ENCODE results near the gene STAB2. TPM values are rescaled to one million over a fixed set of nuclear protein-coding genes. Genes with fewer than 3 reads are reported as not detected.
A peak's percentile ranks its signal among the peaks of the same experiment; 100 is the strongest.
"Not testable (repeated sequence)": the region's sequence is repeated elsewhere in the genome, so short reads cannot be mapped to it uniquely, and the experiment has no call there.

The STAB2 gene
- total RNA-seq, 3 donors from 2014 or later: 0.85 to 1.5 (median 0.98) TPM

DNA sequence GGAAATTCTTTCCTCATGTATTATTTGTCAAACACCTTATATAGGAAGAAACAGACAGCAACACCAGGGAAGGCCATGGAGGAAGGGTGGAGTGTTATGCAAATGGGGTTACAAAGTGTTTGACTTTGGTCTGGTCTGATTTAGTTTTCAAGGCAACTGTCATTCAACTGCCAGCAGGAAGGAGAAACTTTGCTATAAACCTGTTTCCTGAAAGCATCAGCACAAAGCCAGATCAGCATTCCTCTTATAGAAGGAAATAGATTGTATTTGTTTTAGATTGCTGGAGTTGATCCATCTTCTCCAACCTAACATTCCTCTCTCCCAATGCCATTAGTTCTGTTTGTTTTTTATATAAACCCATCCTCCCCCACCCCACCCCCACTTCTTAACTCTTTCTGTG, 65.7 kb downstream of the STAB2 start:
- intact Hi-C loops (cut with DNase I, micrococcal nuclease): no loop called here
- H3K9me3 ChIP-seq: no peaks in the 10 kb centered on the region
- ATAC-seq: peak; percentile 91
- TF ChIP-seq, protein P1, sequence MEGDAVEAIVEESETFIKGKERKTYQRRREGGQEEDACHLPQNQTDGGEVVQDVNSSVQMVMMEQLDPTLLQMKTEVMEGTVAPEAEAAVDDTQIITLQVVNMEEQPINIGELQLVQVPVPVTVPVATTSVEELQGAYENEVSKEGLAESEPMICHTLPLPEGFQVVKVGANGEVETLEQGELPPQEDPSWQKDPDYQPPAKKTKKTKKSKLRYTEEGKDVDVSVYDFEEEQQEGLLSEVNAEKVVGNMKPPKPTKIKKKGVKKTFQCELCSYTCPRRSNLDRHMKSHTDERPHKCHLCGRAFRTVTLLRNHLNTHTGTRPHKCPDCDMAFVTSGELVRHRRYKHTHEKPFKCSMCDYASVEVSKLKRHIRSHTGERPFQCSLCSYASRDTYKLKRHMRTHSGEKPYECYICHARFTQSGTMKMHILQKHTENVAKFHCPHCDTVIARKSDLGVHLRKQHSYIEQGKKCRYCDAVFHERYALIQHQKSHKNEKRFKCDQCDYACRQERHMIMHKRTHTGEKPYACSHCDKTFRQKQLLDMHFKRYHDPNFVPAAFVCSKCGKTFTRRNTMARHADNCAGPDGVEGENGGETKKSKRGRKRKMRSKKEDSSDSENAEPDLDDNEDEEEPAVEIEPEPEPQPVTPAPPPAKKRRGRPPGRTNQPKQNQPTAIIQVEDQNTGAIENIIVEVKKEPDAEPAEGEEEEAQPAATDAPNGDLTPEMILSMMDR (IDR thresholded peaks at IDR 0.05): no peak
- no peak overlapping the region for H3K4me3 ChIP-seq
- H3K36me3 ChIP-seq (ENCODE audit: low read depth): no peaks in the 10 kb centered on the region
- peaks cover 17% of the 10 kb centered on the region for H3K4me1 ChIP-seq (ENCODE audit: low read depth)
- peak in 1 of 3 donors; percentile 48 for DNase-seq

DNA sequence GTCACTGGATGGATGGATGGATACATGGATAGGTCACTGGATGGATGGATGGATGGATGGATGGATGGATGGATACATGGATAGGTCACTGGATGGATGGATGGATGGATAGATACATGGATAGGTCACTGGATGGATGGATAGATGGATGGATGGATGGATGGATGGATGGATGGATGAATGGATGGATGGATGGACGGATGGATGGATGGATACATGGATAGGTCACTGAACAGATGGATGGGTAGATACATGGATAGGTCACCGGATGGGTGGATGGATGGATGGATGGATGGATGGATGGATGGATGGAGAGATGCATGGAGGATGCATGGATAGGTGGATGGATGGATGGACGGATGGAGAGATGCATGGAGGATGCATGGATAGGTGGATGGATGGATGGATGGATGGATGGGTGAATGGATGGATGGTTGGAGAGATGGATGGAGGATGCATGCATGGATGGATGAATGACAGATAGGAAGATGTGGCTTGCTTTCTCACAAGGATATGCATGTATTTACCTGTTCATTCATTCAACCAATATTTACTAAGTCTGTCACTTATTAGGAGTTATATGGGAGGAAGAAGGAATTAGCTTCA, 66.6 kb downstream of the STAB2 start:
- DNase-seq; ATAC-seq; H3K9me3 ChIP-seq; H3K4me3 ChIP-seq; H3K36me3 ChIP-seq (ENCODE audit: low read depth); intact Hi-C loops (cut with DNase I, micrococcal nuclease): not testable (repeated sequence)
- H3K4me1 ChIP-seq (ENCODE audit: low read depth): peaks cover 23% of the 10 kb centered on the region

DNA sequence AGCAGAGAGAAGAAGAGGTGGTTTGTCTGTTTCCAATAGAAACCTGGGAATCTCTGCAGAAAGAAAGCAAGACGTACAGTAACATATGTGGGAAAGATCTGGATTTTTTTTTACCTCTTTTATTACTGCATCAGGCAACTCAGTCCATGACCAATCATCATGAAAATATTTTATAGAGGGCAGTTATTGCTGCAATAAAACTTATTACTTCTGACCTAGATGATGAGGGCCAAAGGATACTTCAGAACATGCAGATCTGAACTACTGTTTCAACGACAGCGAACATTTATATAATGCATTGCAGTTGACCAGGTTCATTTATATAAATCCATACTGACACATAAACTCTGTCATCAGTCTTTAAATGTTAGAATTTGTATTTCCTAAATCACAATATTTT, 67.7 kb downstream of the STAB2 start:
- Histone ChIP-seq H3K9me3 (no peaks in the 10 kb centered on the region), H3K4me3 (no peak overlapping the region), H3K36me3 (ENCODE audit: low read depth) (no peaks in the 10 kb centered on the region), H3K4me1 (ENCODE audit: low read depth) (peaks cover 23% of the 10 kb centered on the region)
- intact Hi-C loops (cut with DNase I, micrococcal nuclease): no loop called here
- TF ChIP-seq, protein P1 (IDR thresholded peaks at IDR 0.05): no peak
- DNase-seq: no peak
- ATAC-seq: peak; percentile 81

DNA sequence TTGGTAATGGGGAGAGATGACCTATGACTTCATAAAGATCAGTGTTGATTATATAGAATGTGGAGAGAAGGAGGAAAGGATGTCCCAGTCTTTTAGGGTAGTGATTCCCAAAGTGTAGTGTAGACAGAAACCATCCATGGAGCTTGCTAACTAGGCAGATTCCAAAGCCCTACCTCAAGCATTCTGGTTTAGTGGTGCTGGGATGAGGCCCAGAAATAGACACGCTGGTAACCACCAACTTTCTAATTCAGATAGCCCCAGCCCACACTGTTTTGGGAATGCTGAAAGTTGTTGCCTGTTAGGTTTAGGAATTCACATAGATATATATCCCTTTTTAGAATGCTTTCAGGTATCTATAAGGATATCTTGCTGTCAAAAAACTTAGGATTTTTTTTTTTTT, 69.2 kb downstream of the STAB2 start:
- intact Hi-C loops (cut with DNase I, micrococcal nuclease): no loop called here
- Histone ChIP-seq H3K4me3 (no peak overlapping the region), H3K9me3 (no peaks in the 10 kb centered on the region), H3K36me3 (ENCODE audit: low read depth) (no peaks in the 10 kb centered on the region), H3K4me1 (ENCODE audit: low read depth) (peaks cover 23% of the 10 kb centered on the region)
- DNase-seq (no peak), ATAC-seq (no peak)
- TF ChIP-seq, protein P1 (IDR thresholded peaks at IDR 0.05): no peak

DNA sequence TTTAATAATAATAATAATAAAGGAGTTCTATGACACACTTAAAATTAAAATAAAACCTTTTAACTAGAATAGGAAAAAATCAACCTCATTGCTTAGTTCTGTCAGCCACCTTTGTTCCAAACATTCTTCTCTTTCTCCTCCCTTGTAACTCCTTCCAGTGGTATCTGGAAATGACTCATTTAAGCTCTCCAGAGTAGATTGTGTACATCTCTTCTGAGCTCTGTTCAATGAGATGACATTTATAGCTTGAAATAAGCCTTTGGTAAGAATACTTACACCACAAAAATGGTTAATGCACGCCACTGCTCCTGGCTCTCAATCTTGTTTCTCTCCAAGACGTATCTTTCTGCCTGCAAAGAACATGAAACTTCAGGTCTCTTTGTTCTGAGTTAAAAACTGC, 70.3 kb downstream of the STAB2 start:
- intact Hi-C loops (cut with DNase I, micrococcal nuclease): no loop called here
- H3K4me3 ChIP-seq: no peak overlapping the region
- DNase-seq (no peak), ATAC-seq (no peak)
- H3K4me1 ChIP-seq (ENCODE audit: low read depth): peaks cover 23% of the 10 kb centered on the region
- no peaks in the 10 kb centered on the region for H3K9me3 ChIP-seq
- H3K36me3 ChIP-seq (ENCODE audit: low read depth): no peaks in the 10 kb centered on the region
- TF ChIP-seq, protein P1 (IDR thresholded peaks at IDR 0.05): no peak

DNA sequence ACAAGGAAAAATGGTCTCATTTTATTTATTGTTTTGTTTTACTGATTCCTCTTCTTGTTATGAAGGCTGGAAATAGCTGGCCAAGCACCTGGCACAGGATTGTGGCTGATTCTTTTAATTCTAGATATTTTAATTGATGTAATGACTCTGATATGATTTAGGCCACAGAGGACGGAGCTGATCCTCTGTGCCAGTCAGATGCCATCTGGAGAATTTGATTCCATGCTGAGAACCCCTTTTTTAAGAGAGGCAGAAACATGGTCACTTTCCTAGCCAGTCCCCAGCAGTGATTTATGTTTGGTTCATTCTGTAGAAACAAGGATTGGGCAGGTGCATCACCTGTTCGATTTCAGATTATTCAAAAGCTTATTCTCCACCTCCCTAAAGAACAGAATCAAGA, 77.6 kb downstream of the STAB2 start:
- Histone ChIP-seq H3K9me3 (no peaks in the 10 kb centered on the region), H3K36me3 (ENCODE audit: low read depth) (no peaks in the 10 kb centered on the region), H3K4me3 (no peak overlapping the region), H3K4me1 (ENCODE audit: low read depth) (no peaks in the 10 kb centered on the region)
- intact Hi-C loops (cut with DNase I, micrococcal nuclease): no loop called here
- ATAC-seq (no peak), DNase-seq (no peak)
- TF ChIP-seq, protein P1 (IDR thresholded peaks at IDR 0.05): no peak

All from mucosa of descending colon (tissue), 3 donors.